Measurements from ENCODE around the gene EPHB1.
"Not testable (repeated sequence)": the region's sequence is repeated elsewhere in the genome, so short reads cannot be mapped to it uniquely, and the experiment has no call there.

EPHB1 gene

GRCh38 chr3:135178566-135178965 lies 383.5 kb downstream of the EPHB1 start:
- no peak for DNase-seq

GRCh38 chr3:135181408-135181807 lies 386.3 kb downstream of the EPHB1 start:
- no peak for DNase-seq

- no peak for DNase-seq
Measured at GRCh38 chr3:135182364-135182998, 387.4 kb downstream of the EPHB1 start.

- no peak for DNase-seq
Measured at GRCh38 chr3:135190658-135191057, 395.6 kb downstream of the EPHB1 start.

- no peak for DNase-seq
Measured at GRCh38 chr3:135191708-135192107, 396.6 kb downstream of the EPHB1 start.

- DNase-seq: no peak
Measured at GRCh38 chr3:135192929-135193328, 397.9 kb downstream of the EPHB1 start.

GRCh38 chr3:135197246-135197645 lies 402.2 kb downstream of the EPHB1 start:
- no peak for DNase-seq

GRCh38 chr3:135197856-135198255 lies 402.8 kb downstream of the EPHB1 start:
- DNase-seq: no peak

GRCh38 chr3:135199137-135199536 lies 404.1 kb downstream of the EPHB1 start:
- DNase-seq: no peak

GRCh38 chr3:135203026-135203425 lies 408.0 kb downstream of the EPHB1 start:
- DNase-seq: no peak

GRCh38 chr3:135213213-135213612 lies 418.2 kb downstream of the EPHB1 start:
- DNase-seq: no peak

- DNase-seq: no peak
Measured at GRCh38 chr3:135213822-135214221, 418.8 kb downstream of the EPHB1 start.

GRCh38 chr3:135214400-135214799 lies 419.3 kb downstream of the EPHB1 start:
- no peak for DNase-seq

- DNase-seq: no peak
Measured at GRCh38 chr3:135215516-135215915, 420.5 kb downstream of the EPHB1 start.

- DNase-seq: no peak
Measured at GRCh38 chr3:135216659-135217058, 421.6 kb downstream of the EPHB1 start.

- DNase-seq: no peak
Measured at GRCh38 chr3:135217730-135218129, 422.7 kb downstream of the EPHB1 start.

GRCh38 chr3:135218304-135218703 lies 423.2 kb downstream of the EPHB1 start:
- peak; percentile 70 for DNase-seq

GRCh38 chr3:135218782-135219181 lies 423.7 kb downstream of the EPHB1 start:
- no peak for DNase-seq

- peak; percentile 5 for DNase-seq
Measured at GRCh38 chr3:135224815-135225362, 429.8 kb downstream of the EPHB1 start.

- no peak for DNase-seq
Measured at GRCh38 chr3:135226057-135226456, 431.0 kb downstream of the EPHB1 start.

- DNase-seq: no peak
Measured at GRCh38 chr3:135228201-135228600, 433.1 kb downstream of the EPHB1 start.

GRCh38 chr3:135229018-135229495 lies 434.0 kb downstream of the EPHB1 start:
- DNase-seq: peak; percentile 25

- DNase-seq: peak; percentile 78
Measured at GRCh38 chr3:135231737-135232136, 436.7 kb downstream of the EPHB1 start.

- DNase-seq: no peak
Measured at GRCh38 chr3:135232226-135232625, 437.2 kb downstream of the EPHB1 start.

- not testable (repeated sequence) for DNase-seq
Measured at GRCh38 chr3:135233476-135233875, 438.4 kb downstream of the EPHB1 start.
